ENCODE results near the gene CACNA1B. TPM values are rescaled to one million over a fixed set of nuclear protein-coding genes. Genes with fewer than 3 reads are reported as not detected.

The CACNA1B gene
- total RNA-seq, 4 donors from 2014 or later: 0.13 to 0.42 (median 0.31) TPM

GRCh38 chr9:137971477-137972138 is 94.0 kb downstream of the CACNA1B start:
- TF ChIP-seq CTCF (IDR thresholded peaks at IDR 0.05) (no peak), POLR2AphosphoS5 (IDR thresholded peaks at IDR 0.05) (no peak), EP300 (IDR thresholded peaks at IDR 0.05) (no peak), POLR2A (IDR thresholded peaks at IDR 0.05; ENCODE audit: low read depth) (no peak)
- Histone ChIP-seq H3K27ac (replicated peaks in 1 of 4) (no peak overlapping the region), H3K4me1 (no peaks in the 10 kb centered on the region), H3K36me3 (no peaks in the 10 kb centered on the region), H3K4me3 (no peak overlapping the region), H3K9me3 (no peaks in the 10 kb centered on the region), H3K27me3 (peaks cover 0 to 61% (median 0%) of the 10 kb centered on the region in 4 donors)
- intact Hi-C loops (cut with DNase I): no loop called here
- WGBS: 90% methylated on average over 15 of the region's 16 CpGs
- DNase-seq (ENCODE audit: extremely low spot score): no peak

GRCh38 chr9:137972355-137972987 is 94.9 kb downstream of the CACNA1B start:
- WGBS: 93% methylated on average over 9 of the region's 16 CpGs
- no peak for TF ChIP-seq CTCF (IDR thresholded peaks at IDR 0.05)
- TF ChIP-seq POLR2AphosphoS5 (IDR thresholded peaks at IDR 0.05): no peak
- no peak for TF ChIP-seq POLR2A (IDR thresholded peaks at IDR 0.05; ENCODE audit: low read depth)
- TF ChIP-seq EP300 (IDR thresholded peaks at IDR 0.05): no peak
- intact Hi-C loops (cut with DNase I): no loop called here

DNA sequence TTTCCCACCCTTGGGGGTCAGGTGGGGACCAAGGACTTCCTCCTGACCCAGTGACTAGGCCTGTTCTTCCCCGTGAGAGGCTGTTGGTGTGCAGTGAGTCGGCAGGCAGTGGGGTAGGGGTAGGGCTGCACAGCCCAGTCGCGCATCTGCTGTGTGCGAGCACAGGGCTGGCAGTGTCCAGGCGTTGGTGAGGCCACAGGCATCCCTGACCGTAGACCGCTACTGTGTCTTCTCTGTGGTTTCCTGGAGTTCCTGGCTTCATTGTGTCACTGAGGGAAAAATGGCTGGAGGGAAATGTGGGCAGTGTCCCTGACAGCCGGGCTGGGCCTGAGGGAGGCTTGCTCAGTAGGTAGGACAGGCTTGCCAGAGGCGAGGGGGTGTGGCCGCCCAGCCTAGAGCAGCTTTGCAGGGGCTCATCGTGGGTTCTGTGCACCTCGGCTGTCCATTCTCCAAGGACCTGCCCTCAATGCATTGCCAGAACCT is 95.4 kb downstream of the CACNA1B start:
- H3K27me3 ChIP-seq: peaks cover 0 to 51% (median 0%) of the 10 kb centered on the region in 4 donors

More at GRCh38 chr9:137972355-137972987, 94.9 kb downstream of the CACNA1B start:
- peaks cover 0 to 57% (median 0%) of the 10 kb centered on the region in 4 donors for H3K27me3 ChIP-seq
- H3K4me1 ChIP-seq: no peaks in the 10 kb centered on the region
- no peak for DNase-seq (ENCODE audit: extremely low spot score)
- no peaks in the 10 kb centered on the region for H3K9me3 ChIP-seq
- H3K36me3 ChIP-seq: no peaks in the 10 kb centered on the region
- no peak overlapping the region for H3K4me3 ChIP-seq
- no peak overlapping the region for H3K27ac ChIP-seq (replicated peaks in 1 of 4)

GRCh38 chr9:137973829-137974416 is 96.3 kb downstream of the CACNA1B start:
- WGBS: 79% methylated on average over 6 of the region's 10 CpGs
- TF ChIP-seq CTCF (IDR thresholded peaks at IDR 0.05) (no peak), POLR2AphosphoS5 (IDR thresholded peaks at IDR 0.05) (no peak), POLR2A (IDR thresholded peaks at IDR 0.05; ENCODE audit: low read depth) (no peak), EP300 (IDR thresholded peaks at IDR 0.05) (no peak)
- Histone ChIP-seq H3K27ac (replicated peaks in 1 of 4) (no peak overlapping the region), H3K4me3 (no peak overlapping the region), H3K36me3 (no peaks in the 10 kb centered on the region), H3K4me1 (no peaks in the 10 kb centered on the region), H3K9me3 (no peaks in the 10 kb centered on the region), H3K27me3 (peaks cover 0 to 45% (median 0%) of the 10 kb centered on the region in 4 donors)
- intact Hi-C loops (cut with DNase I): no loop called here
- no peak for DNase-seq (ENCODE audit: extremely low spot score)

More for the DNA sequence above, 95.4 kb downstream of the CACNA1B start:
- no peak overlapping the region for H3K27ac ChIP-seq (replicated peaks in 1 of 4)
- no peaks in the 10 kb centered on the region for H3K36me3 ChIP-seq
- TF ChIP-seq POLR2AphosphoS5 (IDR thresholded peaks at IDR 0.05) (no peak), POLR2A (IDR thresholded peaks at IDR 0.05; ENCODE audit: low read depth) (no peak), CTCF (IDR thresholded peaks at IDR 0.05) (no peak), EP300 (IDR thresholded peaks at IDR 0.05) (no peak)
- H3K4me3 ChIP-seq: no peak overlapping the region
- 85% methylated on average over 10 of the region's 13 CpGs for whole genome bisulfite sequencing
- no peak for DNase-seq (ENCODE audit: extremely low spot score)
- no peaks in the 10 kb centered on the region for H3K4me1 ChIP-seq
- intact Hi-C loops (cut with DNase I): no loop called here
- H3K9me3 ChIP-seq: no peaks in the 10 kb centered on the region

All from esophagus muscularis mucosa (tissue), 4 donors.